GM12878 (cell line): ENCODE measurements around the gene MAPK8IP3. TPM values are rescaled to one million over a fixed set of nuclear protein-coding genes. Genes with fewer than 3 reads are reported as not detected.

Source experiments
- ATAC-seq: fragments of 200-7000 bp; cut with Tn5 transposase; 3 replicates; pipeline ENCODE4 v1.9.1; 2020; ENCODE audit warnings: mild to moderate bottlenecking, moderate library complexity
- BruUV-seq: library from RNA; stranded (reverse); fragments of 400-500 nt; replicated peaks from 2 replicates; lab custom pipeline; 2021; lab: Mats Ljungman, UMichigan
- CTCF ChIA-PET: fragments of 300-600 bp; sonication (Branson Sonifier 250); formaldehyde crosslinking; extraction: SDS; loops from one replicate; lab custom pipeline; 2021; ENCODE audit warnings: inconsistent platforms; lab: Yijun Ruan, JAX
- POLR2A ChIA-PET: fragments of 350-600 bp; formaldehyde crosslinking; extraction: SDS; loops from one replicate; lab custom pipeline; 2021; ENCODE audit warnings: inconsistent platforms; lab: Charles Lee
- RAD21 ChIA-PET: fragments of 300-600 bp; sonication (Branson Sonifier 250); formaldehyde crosslinking; loops from one replicate; lab custom pipeline; 2023; ENCODE audit warnings: antibody characterized with exemption; ENCODE audit not compliant: unreplicated experiment; lab: Charles Lee
- SMC1A ChIA-PET: fragments of 300-600 bp; sonication (Branson Sonifier 250); formaldehyde crosslinking; loops from one replicate; lab custom pipeline; 2023; ENCODE audit not compliant: unreplicated experiment, uncharacterized antibody; lab: Charles Lee
- DNase-seq: peaks from one replicate; pipeline ENCODE4 v3.0.0-alpha.2; 2011; ENCODE audit warnings: low read depth, low spot score
- FAIRE-seq: peaks from 3 replicates; lab custom pipeline; 2011; peaks lifted over from hg19 to GRCh38; lab: Jason Lieb, UNC
- H2AFZ ChIP-seq: 2 replicates; pipeline ENCODE4 v1.6.0; 2011; ENCODE audit warnings: low read depth, low read length, control low read depth; ENCODE audit not compliant: control insufficient read depth
- H3K27ac ChIP-seq: 2 replicates; pipeline ENCODE4 v1.5.1; 2011; ENCODE audit warnings: control low read depth; ENCODE audit not compliant: control insufficient read depth, insufficient read depth
- H3K27me3 ChIP-seq, 2 experiments: replicated peaks in 1 of 2; 2 replicates each; pipeline versions ENCODE4 v1.6.0 to v1.6.1; 2011; ENCODE audit warnings: low read length in 1 of 2; ENCODE audit not compliant: control insufficient read depth in 2 of 2, insufficient read depth in 2 of 2
- H3K36me3 ChIP-seq, 2 experiments: 2 replicates each; pipeline ENCODE4 v1.5.1; 2011; ENCODE audit warnings: low read length in 1 of 2; ENCODE audit not compliant: control insufficient read depth in 2 of 2, insufficient read depth in 2 of 2
- H3K4me1 ChIP-seq: 2 replicates; pipeline ENCODE4 v1.6.1; 2011; ENCODE audit warnings: mild to moderate bottlenecking, low read length, moderate library complexity, mixed read lengths; ENCODE audit not compliant: control insufficient read depth, insufficient read depth
- H3K4me2 ChIP-seq: 2 replicates; pipeline ENCODE4 v1.6.0; 2011; ENCODE audit warnings: control low read depth; ENCODE audit not compliant: control insufficient read depth, insufficient read depth
- H3K4me3 ChIP-seq: fragments of 200-600 bp; sonication (generic); 2 replicates; pipeline ENCODE4 v1.5.1; 2016
- H3K79me2 ChIP-seq: 2 replicates; pipeline ENCODE4 v1.6.0; 2011; ENCODE audit warnings: low read length; ENCODE audit not compliant: control insufficient read depth, insufficient read depth
- H3K9ac ChIP-seq: 2 replicates; pipeline ENCODE4 v1.8.0; 2011; ENCODE audit warnings: low read length, control low read depth, mixed read lengths; ENCODE audit not compliant: control insufficient read depth, insufficient read depth
- H3K9me3 ChIP-seq: replicated peaks from 3 replicates; pipeline ENCODE4 v1.5.1; 2011; ENCODE audit warnings: mild to moderate bottlenecking, low read length; ENCODE audit not compliant: control insufficient read depth, insufficient read depth
- H4K20me1 ChIP-seq: 2 replicates; pipeline ENCODE4 v1.6.0; 2011; ENCODE audit not compliant: control insufficient read depth, insufficient read depth
- HDGF ChIP-seq: fragments of 450-650 bp; IDR thresholded peaks from 2 replicates; pipeline ENCODE4 v1.6.1; 2016; ENCODE audit warnings: antibody characterized with exemption
- POLR2A ChIP-seq: IDR thresholded peaks from 2 replicates; pipeline ENCODE4 v1.6.1; 2011; ENCODE audit warnings: low read depth, mild to moderate bottlenecking, low read length
- POLR2AphosphoS2 ChIP-seq: IDR thresholded peaks from 2 replicates; pipeline ENCODE4 v1.6.1; 2011; ENCODE audit warnings: low read depth, mild to moderate bottlenecking, low read length, improper control_type of control experiment, moderate library complexity
- RAD21 ChIP-seq: IDR thresholded peaks from 2 replicates; pipeline ENCODE4 v1.6.1; 2011; ENCODE audit warnings: mild to moderate bottlenecking, low read depth, low read length, moderate library complexity; ENCODE audit not compliant: insufficient read depth
- RBBP5 ChIP-seq: fragments of 200-600 bp; sonication (generic); conservative IDR thresholded peaks from 2 replicates; pipeline ENCODE4 v1.6.1; 2016
- STAT3 ChIP-seq: IDR thresholded peaks from 2 replicates; pipeline ENCODE4 v1.6.1; 2011; ENCODE audit warnings: low read depth, low read length, improper control_type of control experiment
- ZBED1 ChIP-seq: IDR thresholded peaks from 2 replicates; pipeline ENCODE4 v1.6.1; 2016; ENCODE audit warnings: borderline replicate concordance
- ZNF217 ChIP-seq: fragments of 450-650 bp; IDR thresholded peaks from 2 replicates; pipeline ENCODE4 v1.6.1; 2017; ENCODE audit warnings: antibody characterized with exemption, mild to moderate bottlenecking
- ZNF24 ChIP-seq: fragments of 450-650 bp; IDR thresholded peaks from 2 replicates; pipeline ENCODE4 v1.6.1; 2017; ENCODE audit warnings: antibody characterized with exemption, mild to moderate bottlenecking
- WGBS: methylation state at CpG from one replicate; pipeline ENCODE4 v1.1.6; 2016; ENCODE audit warnings: low lambda C conversion rate; ENCODE audit not compliant: insufficient replicate concordance, insufficient coverage; ENCODE audit errors: missing lambda C conversion rate; 5-methylcytosine and 5-hydroxymethylcytosine counted together
- in situ Hi-C: fragments of 300-500 bp; cut with MboI; formaldehyde crosslinking; loops from 9 replicates; pipeline ENCODE4 v1.14.3; 2018; ENCODE audit warnings: mixed read lengths
- intact Hi-C: fragments of 100-400 bp; cut with micrococcal nuclease; formaldehyde crosslinking; loops from one replicate; pipeline ENCODE4 v1.14.2; 2022; ENCODE audit not compliant: unreplicated experiment
- polyA plus RNA-seq, 11 experiments: library from polyadenylated mRNA; depleted of rRNA in 4 of 11; unstranded in 6 of 11; stranded (reverse) in 5 of 11; fragments of >200 nt; fragmentation: Nextera tagmentation in 4 of 11; fragmentation: Illumina TruSeq in 1 of 11; extraction: Ambion mirVana in 4 of 11; extraction: Trizol in 1 of 11; gene quantifications; 1 replicate in 1 of 11; 2 replicates in 10 of 11; pipeline versions ENCODE4 v1.2.1 to v1.2.3, GENCODE V29; 2011 to 2016; ENCODE audit warnings: inconsistent platforms in 2 of 11, missing spikeins in 2 of 11, low read depth in 1 of 11
- total RNA-seq, 4 experiments: library from RNA; depleted of rRNA in 3 of 4; stranded (reverse); fragments of >200 nt in 3 of 4; fragmentation: Illumina TruSeq in 1 of 4; extraction: Trizol in 1 of 4; gene quantifications; 2 replicates each; pipeline versions ENCODE4 v1.2.1 to v1.2.3, GENCODE V29; 2013 to 2021
- TF ChIP-seq, protein P1 (sequence below): fragments of 450-650 bp; IDR thresholded peaks from 2 replicates; pipeline ENCODE4 v1.6.1; 2018; ENCODE audit warnings: mild to moderate bottlenecking, low read depth, moderate library complexity; ENCODE audit not compliant: partially characterized antibody

Gene MAPK8IP3
- total and polyA plus RNA-seq, 10 of the 15 experiments (the other 5 are each of a cell fraction or from before 2014, with no cell fraction given): 0.06 to 67.9 (median 18.2) TPM

DNA sequence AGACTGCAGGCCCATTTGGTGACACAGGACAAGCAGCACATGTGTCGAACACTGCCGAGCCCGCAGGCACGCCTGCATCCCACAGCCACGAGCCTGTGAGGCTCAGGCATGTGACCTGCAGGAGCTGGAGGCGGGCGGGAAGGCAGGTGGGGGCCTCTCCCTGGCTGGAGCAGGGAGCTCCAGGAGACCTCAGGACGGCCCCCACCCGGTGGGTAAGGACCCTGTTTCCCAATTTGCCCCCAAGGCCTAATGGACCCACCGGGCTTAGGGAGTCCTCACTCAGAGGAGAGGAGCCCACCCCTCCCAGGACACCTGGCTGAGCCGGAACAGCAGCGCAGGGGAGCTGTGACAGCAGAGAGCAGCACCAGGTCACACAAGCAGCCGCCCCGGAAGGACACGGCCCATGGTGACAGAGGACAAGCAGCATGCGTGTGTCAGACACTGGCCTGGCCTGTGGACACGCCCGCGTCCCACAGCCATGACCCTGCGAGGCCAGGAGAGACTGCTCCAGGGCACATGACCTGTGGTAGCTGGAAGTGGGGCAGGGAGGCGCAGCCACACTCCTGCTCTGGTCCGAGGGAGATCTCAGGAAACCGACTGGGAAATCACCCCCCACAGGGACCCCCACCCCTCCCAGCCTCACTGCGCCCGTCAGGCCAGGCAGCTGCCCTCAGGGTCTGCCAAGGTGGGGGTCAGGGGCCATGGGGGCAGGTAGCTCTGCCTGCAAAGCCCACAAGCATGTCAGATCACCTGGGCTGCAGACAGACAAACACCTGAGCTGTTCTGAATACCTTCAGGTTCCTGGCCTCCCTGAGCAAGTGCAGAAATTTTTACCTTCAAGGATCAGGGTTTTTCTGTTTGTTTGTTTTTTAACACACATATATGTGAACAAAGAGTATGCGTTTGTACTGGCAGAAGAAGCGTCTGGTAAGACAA, 74.0 kb downstream of the MAPK8IP3 start:
- no TSS peak for BruUV-seq
- SMC1A ChIA-PET: no interaction called here
- no peak for FAIRE-seq
- H3K27ac ChIP-seq: no peak overlapping the region
- peaks cover 11% of the 10 kb centered on the region for H3K79me2 ChIP-seq
- intact Hi-C loops: no loop called here
- H4K20me1 ChIP-seq: no peaks in the 10 kb centered on the region
- no peaks in the 10 kb centered on the region for H3K27me3 ChIP-seq
- no peak for DNase-seq
- no peaks in the 10 kb centered on the region for H3K9me3 ChIP-seq
- H3K36me3 ChIP-seq: peaks cover 5 to 8% of the 10 kb centered on the region in 2 experiments; a peak in 3 of 4 replicates
- no peak overlapping the region for H3K4me2 ChIP-seq
- peak; percentile 74 for TF ChIP-seq POLR2A
- TF ChIP-seq POLR2AphosphoS2: 0 out of 2 replicates have a peak, but pooled peaks have one; percentile 11
- no peak for TF ChIP-seq RBBP5
- in situ Hi-C loops: no loop called here
- no peak overlapping the region for H3K9ac ChIP-seq
- RAD21 ChIA-PET: interaction anchor here (0.6 kb wide), 1 partner anchor 307 kb away, joined by 3 read pairs; no protein-coding TSS in a partner anchor
- no peak for ATAC-seq
- POLR2A ChIA-PET: interaction anchor here (0.7 to 1.2 kb wide), 2 partner anchors 74 to 78 kb away, joined by 3 read pairs; partner anchors contain the start of gene MAPK8IP3
- H3K4me1 ChIP-seq: peaks cover 6% of the 10 kb centered on the region; the same call in 1 of the 2 replicates
- CTCF ChIA-PET: no interaction called here
- H2AFZ ChIP-seq: no peak overlapping the region
- no peak overlapping the region for H3K4me3 ChIP-seq
- 89% methylated on average over 26 of the region's 27 CpGs for WGBS

DNA sequence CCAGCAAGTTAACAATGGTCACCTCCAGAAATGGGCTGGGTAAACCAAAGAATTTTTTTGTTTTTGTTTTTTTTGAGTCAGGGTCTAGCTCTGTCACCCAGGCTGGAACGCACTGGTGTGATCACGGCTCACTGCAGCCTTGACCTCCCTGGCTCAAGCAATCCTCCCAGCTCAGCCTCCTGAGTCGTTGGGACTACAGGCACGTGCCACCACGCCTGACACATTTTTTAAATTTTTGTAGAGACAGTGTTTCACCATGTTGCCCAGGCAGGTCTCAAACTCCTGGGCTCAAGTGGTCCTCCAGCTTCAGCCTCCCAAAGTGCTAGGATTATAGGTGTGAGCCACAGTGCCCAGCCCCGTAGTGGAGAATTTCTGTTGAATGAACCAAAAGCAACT, 74.7 kb downstream of the MAPK8IP3 start:
- peaks cover 6% of the 10 kb centered on the region; the same call in 1 of the 2 replicates for H3K4me1 ChIP-seq
- H3K4me2 ChIP-seq: peak overlapping the region; percentile 77
- FAIRE-seq (no peak), ATAC-seq (no peak), DNase-seq (no peak)
- ChIA-PET RAD21 (no interaction called here), CTCF (interaction anchor here (0.6 kb wide), 1 partner anchor 8 kb away, joined by 3 read pairs; the partner anchor contains the start of genes EME2 and MRPS34), SMC1A (no interaction called here), POLR2A (no interaction called here)
- H3K36me3 ChIP-seq: peaks cover 8% of the 10 kb centered on the region in 2 experiments; a peak in 3 of 4 replicates
- H3K9me3 ChIP-seq: no peaks in the 10 kb centered on the region
- 89% methylated on average over 6 of the region's 6 CpGs for WGBS
- H3K4me3 ChIP-seq: no peak overlapping the region
- H4K20me1 ChIP-seq: no peaks in the 10 kb centered on the region
- TSS peak; percentile 63 for BruUV-seq
- H3K9ac ChIP-seq: no peak overlapping the region
- H2AFZ ChIP-seq: no peak overlapping the region
- H3K27ac ChIP-seq: no peak overlapping the region
- intact Hi-C loops: no loop called here
- no peaks in the 10 kb centered on the region for H3K27me3 ChIP-seq
- TF ChIP-seq STAT3 (no peak), ZNF24 (no peak), ZNF217 (no peak), HDGF (no peak), RAD21 (no peak), ZBED1 (peak; percentile 3; the same call in 1 of the 2 replicates)
- TF ChIP-seq, protein P1, sequence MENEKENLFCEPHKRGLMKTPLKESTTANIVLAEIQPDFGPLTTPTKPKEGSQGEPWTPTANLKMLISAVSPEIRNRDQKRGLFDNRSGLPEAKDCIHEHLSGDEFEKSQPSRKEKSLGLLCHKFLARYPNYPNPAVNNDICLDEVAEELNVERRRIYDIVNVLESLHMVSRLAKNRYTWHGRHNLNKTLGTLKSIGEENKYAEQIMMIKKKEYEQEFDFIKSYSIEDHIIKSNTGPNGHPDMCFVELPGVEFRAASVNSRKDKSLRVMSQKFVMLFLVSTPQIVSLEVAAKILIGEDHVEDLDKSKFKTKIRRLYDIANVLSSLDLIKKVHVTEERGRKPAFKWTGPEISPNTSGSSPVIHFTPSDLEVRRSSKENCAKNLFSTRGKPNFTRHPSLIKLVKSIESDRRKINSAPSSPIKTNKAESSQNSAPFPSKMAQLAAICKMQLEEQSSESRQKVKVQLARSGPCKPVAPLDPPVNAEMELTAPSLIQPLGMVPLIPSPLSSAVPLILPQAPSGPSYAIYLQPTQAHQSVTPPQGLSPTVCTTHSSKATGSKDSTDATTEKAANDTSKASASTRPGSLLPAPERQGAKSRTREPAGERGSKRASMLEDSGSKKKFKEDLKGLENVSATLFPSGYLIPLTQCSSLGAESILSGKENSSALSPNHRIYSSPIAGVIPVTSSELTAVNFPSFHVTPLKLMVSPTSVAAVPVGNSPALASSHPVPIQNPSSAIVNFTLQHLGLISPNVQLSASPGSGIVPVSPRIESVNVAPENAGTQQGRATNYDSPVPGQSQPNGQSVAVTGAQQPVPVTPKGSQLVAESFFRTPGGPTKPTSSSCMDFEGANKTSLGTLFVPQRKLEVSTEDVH: no peak
- in situ Hi-C loops: no loop called here
- H3K79me2 ChIP-seq: peaks cover 15% of the 10 kb centered on the region
